Common myeloid progenitor, CD34-positive (primary cell): ENCODE measurements around the gene DHRSX.

Experiments
- CTCF ChIA-PET: fragments of 350-600 bp; sonication (Branson Sonifier 250); formaldehyde crosslinking; loops from one replicate; lab custom pipeline; 2021; ENCODE audit warnings: antibody characterized with exemption; lab: Charles Lee
- POLR2A ChIA-PET: fragments of 350-600 bp; sonication (Branson Sonifier 250); formaldehyde crosslinking; loops from one replicate; lab custom pipeline; 2021; ENCODE audit warnings: antibody characterized with exemption; lab: Charles Lee
- DNase-seq, 3 donors: peaks; one replicate each; pipeline versions ENCODE4 v3.0.0 to v3.0.0-alpha.2; 2013
- H3K27ac ChIP-seq, 2 experiments: 1 replicate in 1 of 2; 2 replicates in 1 of 2; pipeline ENCODE4 v1.7.0; 2013; ENCODE audit warnings: inconsistent platforms in 2 of 2, low read length in 2 of 2, mild to moderate bottlenecking in 2 of 2, low read depth in 1 of 2, moderate library complexity in 1 of 2; ENCODE audit not compliant: severe bottlenecking in 2 of 2, insufficient read depth in 1 of 2, poor library complexity in 1 of 2
- H3K27me3 ChIP-seq, 5 experiments: replicated peaks in 2 of 5; 1 replicate in 3 of 5; 2 replicates in 2 of 5; pipeline versions ENCODE4 v1.6.1 to v1.7.0; 2013; ENCODE audit warnings: low read length in 4 of 5, mild to moderate bottlenecking in 2 of 5, moderate library complexity in 2 of 5, inconsistent platforms in 1 of 5; ENCODE audit not compliant: insufficient read depth in 5 of 5, control insufficient read depth in 4 of 5
- H3K36me3 ChIP-seq, 4 experiments: 1 replicate in 2 of 4; 2 replicates in 2 of 4; pipeline versions ENCODE4 v1.6.1 to v1.7.0; 2013; ENCODE audit warnings: low read length in 3 of 4, control low read depth in 1 of 4, mild to moderate bottlenecking in 1 of 4; ENCODE audit not compliant: control insufficient read depth in 4 of 4, insufficient read depth in 4 of 4
- H3K4me1 ChIP-seq, 4 experiments: 1 replicate in 3 of 4; 2 replicates in 1 of 4; pipeline versions ENCODE4 v1.6.1 to v1.7.1; 2013; ENCODE audit warnings: low read length in 3 of 4, mild to moderate bottlenecking in 3 of 4, control low read depth in 1 of 4, inconsistent platforms in 1 of 4, moderate library complexity in 1 of 4; ENCODE audit not compliant: control insufficient read depth in 4 of 4, insufficient read depth in 4 of 4; ENCODE audit errors: control extremely low read depth in 1 of 4
- H3K4me3 ChIP-seq, 7 experiments: 1 replicate in 4 of 7; 2 replicates in 3 of 7; pipeline versions ENCODE4 v1.5.1 to v1.7.0; 2013; ENCODE audit warnings: mild to moderate bottlenecking in 7 of 7, low read length in 6 of 7, moderate library complexity in 6 of 7, inconsistent platforms in 2 of 7, low read depth in 2 of 7, control low read depth in 1 of 7; ENCODE audit not compliant: insufficient read depth in 4 of 7, control insufficient read depth in 1 of 7; ENCODE audit errors: extremely low read depth in 1 of 7
- H3K9me3 ChIP-seq, 5 experiments: 1 replicate in 4 of 5; 2 replicates in 1 of 5; pipeline versions ENCODE4 v1.6.1 to v1.7.1; 2013; ENCODE audit warnings: low read length in 4 of 5, mild to moderate bottlenecking in 2 of 5, inconsistent platforms in 1 of 5, low read depth in 1 of 5, moderate library complexity in 1 of 5; ENCODE audit not compliant: control insufficient read depth in 4 of 5, insufficient read depth in 2 of 5; ENCODE audit errors: control extremely low read depth in 1 of 5
- WGBS: methylation state at CpG from one replicate; pipeline ENCODE4 v1.1.5; 2013; ENCODE audit not compliant: insufficient coverage; 5-methylcytosine and 5-hydroxymethylcytosine counted together

Gene DHRSX

DNA sequence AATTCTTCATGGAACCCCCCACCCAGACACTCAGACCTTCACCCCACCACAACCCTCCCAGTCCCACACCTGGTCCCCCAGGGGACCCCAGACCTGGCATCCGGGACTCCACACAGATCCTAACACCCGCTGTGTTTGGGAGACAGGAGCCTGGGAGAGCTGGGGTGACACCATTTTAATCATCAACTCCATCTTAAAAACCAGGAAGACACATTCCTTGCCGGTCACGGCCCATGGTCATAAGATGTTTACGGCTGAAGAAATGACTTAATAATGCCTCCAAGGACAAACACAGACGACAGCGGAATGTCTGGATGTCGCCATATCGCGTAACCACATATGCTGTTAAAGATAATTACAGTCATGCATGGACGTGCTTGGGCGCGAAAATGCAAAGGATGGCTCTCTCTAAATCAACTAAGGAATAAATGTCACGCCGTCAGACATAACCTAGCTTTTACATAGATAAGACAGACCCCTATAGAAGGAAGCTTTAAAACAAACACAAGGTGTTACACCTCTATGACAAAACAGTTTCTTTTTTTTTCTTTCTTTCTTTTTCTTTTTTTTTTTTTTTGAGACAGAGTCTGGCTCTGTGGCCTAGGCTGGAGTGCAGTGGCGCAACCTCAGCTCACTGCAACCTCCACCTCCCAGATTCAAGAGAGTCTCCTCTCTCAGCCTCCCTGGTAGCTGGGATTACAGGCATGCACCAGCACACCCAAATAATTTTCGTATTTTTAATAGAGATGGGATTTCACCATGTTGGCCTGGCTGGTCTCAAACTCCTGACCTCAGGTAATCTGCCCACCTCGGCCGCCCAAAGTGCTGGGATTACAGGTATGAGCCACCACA is 2.1 kb upstream of the DHRSX start:
- POLR2A ChIA-PET = no interaction called here
- CTCF ChIA-PET = no interaction called here
- Histone ChIP-seq H3K4me3 (no peak overlapping the region), H3K27ac (peak overlapping the region in 1 of 2 experiments; percentile 43), H3K36me3 (peaks cover 0 to 5% (median 0%) of the 10 kb centered on the region in 4 experiments), H3K27me3 (no peaks in the 10 kb centered on the region), H3K9me3 (no peaks in the 10 kb centered on the region), H3K4me1 (peaks cover 0 to 22% (median 16%) of the 10 kb centered on the region in 4 experiments)
- DNase-seq = peak; percentile 20 to 75 (median 66)
- WGBS = 91% methylated on average over 14 of the region's 19 CpGs

DNA sequence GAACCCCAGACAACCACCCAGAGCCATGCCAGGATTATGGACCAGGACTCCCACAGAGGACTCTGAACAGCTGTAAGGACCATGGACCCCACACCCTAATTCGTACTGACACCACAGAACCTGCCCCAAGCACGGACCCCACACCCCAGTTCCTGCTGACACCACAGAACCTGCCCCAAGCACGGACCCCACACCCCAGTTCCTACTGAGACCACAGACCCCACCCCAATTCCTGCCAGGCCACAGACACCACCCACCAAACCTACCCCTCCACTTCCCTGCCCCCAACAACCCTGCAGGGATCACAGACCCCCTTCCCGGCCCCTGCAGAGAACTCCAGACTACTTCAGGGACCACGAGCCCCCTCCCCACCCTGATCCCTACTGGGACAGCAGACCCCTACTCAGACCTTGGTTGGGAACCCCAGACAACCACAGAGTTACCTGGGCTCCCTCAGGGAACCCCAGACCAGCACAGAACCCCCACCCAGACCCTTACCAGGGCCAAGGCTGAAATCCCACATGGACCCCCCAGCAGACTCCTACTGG is 1.4 kb upstream of the DHRSX start:
- Histone ChIP-seq H3K27ac (peak overlapping the region in 1 of 2 experiments; percentile 43), H3K4me1 (peaks cover 5 to 29% (median 16%) of the 10 kb centered on the region in 4 experiments), H3K36me3 (peaks cover 0 to 6% (median 0%) of the 10 kb centered on the region in 4 experiments), H3K27me3 (no peaks in the 10 kb centered on the region), H3K4me3 (no peak overlapping the region), H3K9me3 (no peaks in the 10 kb centered on the region)
- no peak for DNase-seq
- WGBS = no CpG with 5 or more reads among the region's 5 CpGs
- ChIA-PET CTCF (no interaction called here), POLR2A (no interaction called here)

- POLR2A ChIA-PET = no interaction called here
- no peak overlapping the region for H3K4me3 ChIP-seq
These were observed 855 bp upstream of the DHRSX start for GRCh38 chrX:2501559-2502102.

DNA sequence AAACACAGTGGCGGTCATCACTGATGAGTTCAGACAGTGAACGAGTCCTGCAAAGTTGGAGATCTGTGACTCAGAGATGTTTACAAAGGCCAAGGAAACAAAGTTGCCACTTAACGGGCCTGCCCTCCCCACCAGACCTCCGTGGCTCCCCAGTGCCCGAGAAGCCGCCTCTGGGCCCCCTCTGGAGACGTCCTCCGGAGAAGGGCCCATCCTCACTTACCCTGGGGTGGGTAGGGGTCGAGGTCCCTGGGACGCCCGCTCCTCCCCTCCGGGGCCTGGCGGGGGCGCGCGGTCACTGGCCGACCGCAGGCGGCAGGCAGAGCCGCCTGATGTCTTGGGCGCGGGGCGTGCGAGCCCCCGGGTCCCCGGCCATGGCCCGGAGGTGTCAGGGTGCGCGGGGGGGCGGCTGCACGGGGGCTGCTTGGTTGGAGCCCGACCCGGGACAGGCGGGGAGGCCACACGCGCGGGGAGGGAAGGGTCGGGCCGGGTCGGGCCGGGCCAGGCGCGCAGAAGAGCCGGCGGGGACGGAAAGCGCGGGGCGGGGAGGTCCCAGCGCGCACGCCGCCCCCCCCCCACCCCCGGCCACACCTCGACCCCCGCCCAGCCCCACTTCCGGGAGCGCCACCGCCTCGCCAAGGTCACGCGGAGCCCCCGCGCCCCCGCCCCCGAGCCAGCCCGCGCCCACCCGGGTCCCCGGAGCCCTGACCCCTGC is 529 bp downstream of the DHRSX start:
- H3K27ac ChIP-seq = peak overlapping the region; percentile 15 to 79
- no peaks in the 10 kb centered on the region for H3K9me3 ChIP-seq
- CTCF ChIA-PET = no interaction called here
- H3K4me3 ChIP-seq = peak overlapping the region; percentile 70 to 91 (median 79)
- peaks cover 5 to 33% (median 16%) of the 10 kb centered on the region in 4 experiments for H3K4me1 ChIP-seq
- whole genome bisulfite sequencing = 0% methylated on average over 34 of the region's 70 CpGs
- peaks cover 0 to 14% (median 3%) of the 10 kb centered on the region in 4 experiments for H3K36me3 ChIP-seq
- no peaks in the 10 kb centered on the region for H3K27me3 ChIP-seq
- POLR2A ChIA-PET = no interaction called here
- peak; percentile 21 to 61 (median 46) for DNase-seq

More at GRCh38 chrX:2501559-2502102, 855 bp upstream of the DHRSX start:
- 100% methylated on average over 1 of the region's 5 CpGs for WGBS
- no peaks in the 10 kb centered on the region for H3K27me3 ChIP-seq
- CTCF ChIA-PET = no interaction called here
- DNase-seq = no peak
- peaks cover 5 to 33% (median 16%) of the 10 kb centered on the region in 4 experiments for H3K4me1 ChIP-seq
- H3K36me3 ChIP-seq = peaks cover 0 to 6% (median 0%) of the 10 kb centered on the region in 4 experiments
- peak overlapping the region in 1 of 2 experiments; percentile 43 for H3K27ac ChIP-seq
- no peaks in the 10 kb centered on the region for H3K9me3 ChIP-seq

GRCh38 chrX:2499507-2499906 is 1.3 kb downstream of the DHRSX start:
- DNase-seq = no peak
- H3K36me3 ChIP-seq = peaks cover 0 to 14% (median 3%) of the 10 kb centered on the region in 4 experiments
- POLR2A ChIA-PET = no interaction called here
- peaks cover 5 to 33% (median 16%) of the 10 kb centered on the region in 4 experiments for H3K4me1 ChIP-seq
- CTCF ChIA-PET = no interaction called here
- WGBS = 100% methylated on average over 5 of the region's 8 CpGs
- H3K4me3 ChIP-seq = peak overlapping the region; percentile 70 to 91 (median 79)
- no peaks in the 10 kb centered on the region for H3K27me3 ChIP-seq
- peak overlapping the region in 1 of 2 experiments; percentile 79 for H3K27ac ChIP-seq
- H3K9me3 ChIP-seq = no peaks in the 10 kb centered on the region

DNA sequence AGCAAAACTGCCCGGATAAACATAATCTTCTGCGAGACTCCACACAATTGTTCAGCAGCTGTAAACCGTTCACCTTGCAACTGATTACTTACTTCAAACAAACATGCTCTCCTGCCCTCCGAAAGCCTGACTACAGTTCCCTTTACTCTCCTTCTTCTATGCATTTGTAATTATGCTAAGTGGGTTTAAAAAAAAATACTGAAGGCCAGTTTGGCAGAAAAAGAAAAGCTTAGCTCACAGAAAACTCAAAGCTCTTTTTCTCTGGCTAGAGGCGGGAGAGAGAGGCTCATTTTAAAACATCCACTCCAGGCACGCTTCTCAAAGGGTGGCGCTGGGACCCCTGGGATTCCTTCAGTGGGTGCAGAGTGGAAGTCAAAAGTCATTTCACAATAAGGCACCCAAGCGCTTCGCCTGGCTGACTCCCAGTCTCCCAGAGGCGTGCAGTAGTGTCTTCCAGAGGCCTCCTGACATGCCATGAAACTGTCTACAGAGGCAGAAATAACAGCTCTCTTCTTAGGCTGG is 1.9 kb downstream of the DHRSX start:
- Histone ChIP-seq H3K27ac (peak overlapping the region; percentile 6 to 67), H3K9me3 (no peaks in the 10 kb centered on the region), H3K36me3 (peaks cover 0 to 14% (median 3%) of the 10 kb centered on the region in 4 experiments), H3K27me3 (no peaks in the 10 kb centered on the region), H3K4me3 (peak overlapping the region in 4 of 7 experiments; percentile 12 to 91 (median 80)), H3K4me1 (peaks cover 5 to 33% (median 16%) of the 10 kb centered on the region in 4 experiments)
- POLR2A ChIA-PET = no interaction called here
- 77% methylated on average over 6 of the region's 10 CpGs for WGBS
- CTCF ChIA-PET = no interaction called here
- no peak for DNase-seq
